Right forelimb (tissue), 1 donor: ENCODE measurements around the gene PRDM13.
"Not testable (repeated sequence)": the region's sequence is repeated elsewhere in the genome, so short reads cannot be mapped to it uniquely, and the experiment has no call there.

Experiments used
- DNase-seq: peaks from one replicate; pipeline ENCODE4 v3.0.0-alpha.2; 2018

Gene PRDM13

GRCh38 chr6:99604166-99605073, 2.2 kb upstream of the PRDM13 start:
- no peak for DNase-seq

GRCh38 chr6:99605074-99605734, 1.4 kb upstream of the PRDM13 start:
- DNase-seq: no peak

- DNase-seq: no peak
These were observed 550 bp upstream of the PRDM13 start for GRCh38 chr6:99605911-99606655.

- DNase-seq: no peak
These were observed 893 bp downstream of the PRDM13 start for GRCh38 chr6:99607416-99608036.

GRCh38 chr6:99608059-99608885, 1.6 kb downstream of the PRDM13 start:
- no peak for DNase-seq

GRCh38 chr6:99608886-99609482, 2.4 kb downstream of the PRDM13 start:
- DNase-seq: no peak

GRCh38 chr6:99609905-99610489, 3.4 kb downstream of the PRDM13 start:
- no peak for DNase-seq

- DNase-seq: no peak
These were observed 4.5 kb downstream of the PRDM13 start for GRCh38 chr6:99611148-99611547.

- DNase-seq: no peak
These were observed 6.1 kb downstream of the PRDM13 start for GRCh38 chr6:99612551-99613408.

GRCh38 chr6:99613409-99613704, 6.7 kb downstream of the PRDM13 start:
- peak; percentile 51 for DNase-seq

- no peak for DNase-seq
These were observed 7.2 kb downstream of the PRDM13 start for GRCh38 chr6:99613705-99614429.

GRCh38 chr6:99614430-99615186, 8.0 kb downstream of the PRDM13 start:
- no peak for DNase-seq

- no peak for DNase-seq
These were observed 10.5 kb downstream of the PRDM13 start for GRCh38 chr6:99617131-99617530.

GRCh38 chr6:99618649-99619408, 12.2 kb downstream of the PRDM13 start:
- no peak for DNase-seq

- no peak for DNase-seq
These were observed 12.8 kb downstream of the PRDM13 start for GRCh38 chr6:99619409-99619762.

- not testable (repeated sequence) for DNase-seq
These were observed 15.4 kb downstream of the PRDM13 start for GRCh38 chr6:99622044-99622443.

GRCh38 chr6:99629293-99629692, 22.7 kb downstream of the PRDM13 start:
- no peak for DNase-seq

- DNase-seq: no peak
These were observed 31.0 kb downstream of the PRDM13 start for GRCh38 chr6:99637629-99638028.
